Measurements from ENCODE around the gene DENND2A.
"Not testable (repeated sequence)": the region's sequence is repeated elsewhere in the genome, so short reads cannot be mapped to it uniquely, and the experiment has no call there.

The DENND2A gene

DNA sequence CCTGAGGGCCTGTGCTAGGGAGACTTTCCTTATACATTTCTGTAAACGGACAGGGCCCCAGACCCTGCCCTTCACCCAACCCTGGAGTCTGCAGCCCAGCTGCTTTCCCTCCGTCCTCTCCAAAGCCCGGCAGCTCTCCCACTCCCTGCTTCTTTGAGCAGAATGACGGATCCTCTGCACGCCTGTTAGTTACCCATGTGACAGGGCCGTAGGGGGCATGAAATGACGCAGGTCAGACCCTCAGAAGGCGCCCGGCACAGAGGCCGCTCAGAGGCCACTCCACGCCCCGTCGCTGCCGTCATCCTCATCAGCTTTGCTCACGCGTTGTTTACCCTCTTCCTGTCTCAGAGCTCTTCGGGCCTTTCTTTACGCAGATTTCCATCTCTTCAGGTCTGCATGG, 101.2 kb downstream of the DENND2A start:
- DNase-seq: no peak

DNA sequence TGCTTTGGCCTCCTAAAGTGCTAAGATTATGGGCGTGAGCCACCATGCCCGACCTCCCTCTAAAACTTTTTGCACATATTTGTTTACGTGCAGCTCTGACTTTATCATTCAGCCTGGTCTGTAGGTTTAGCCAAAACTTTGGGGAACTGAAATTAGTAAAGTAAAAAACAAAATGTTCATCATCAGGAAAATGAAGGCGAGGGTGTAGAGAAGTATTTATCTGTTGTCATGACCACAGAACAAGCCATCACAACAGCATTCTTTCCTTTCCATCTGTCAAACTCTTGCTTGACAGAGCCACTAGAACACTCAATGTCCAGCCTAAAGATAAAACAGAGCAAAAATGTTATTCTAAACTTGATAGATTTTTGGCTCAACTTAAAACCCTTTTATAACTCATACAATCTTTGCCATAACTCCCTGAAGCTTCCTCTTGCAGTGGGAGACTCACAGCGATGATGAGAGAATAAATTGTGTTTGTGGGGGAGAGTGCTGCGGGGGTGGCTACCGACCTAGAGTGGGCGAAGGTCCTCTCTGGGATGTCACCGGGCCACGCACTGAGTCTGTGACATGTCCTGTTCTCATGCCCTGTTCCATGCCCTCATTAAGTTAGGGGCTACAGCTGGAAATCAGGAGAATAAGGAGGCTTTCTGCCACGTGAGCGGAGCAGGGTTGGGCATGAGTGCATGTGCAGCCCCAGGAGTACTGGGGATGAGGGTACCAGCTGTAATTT, 102.7 kb downstream of the DENND2A start:
- no peak for DNase-seq

DNA sequence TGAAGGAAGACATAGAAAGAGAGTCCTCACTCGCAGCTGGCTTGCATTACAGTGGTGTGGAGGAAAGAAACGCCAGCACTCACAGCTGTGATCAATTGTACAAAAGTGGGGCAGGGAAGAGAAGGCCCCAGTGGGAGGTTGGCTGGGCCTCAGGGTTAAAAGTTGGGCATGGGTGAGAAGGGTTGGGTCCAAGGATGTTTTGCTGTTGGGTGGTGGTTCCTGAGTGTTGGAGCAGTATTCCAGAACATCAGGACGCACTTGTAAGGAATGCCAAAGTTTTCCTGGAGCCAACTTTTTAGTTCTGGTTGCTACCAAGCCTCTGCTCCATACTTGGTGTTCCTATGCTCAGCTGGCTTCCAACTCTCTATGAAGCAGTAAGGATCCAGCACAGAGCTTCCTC, 105.9 kb downstream of the DENND2A start:
- DNase-seq: no peak

DNA sequence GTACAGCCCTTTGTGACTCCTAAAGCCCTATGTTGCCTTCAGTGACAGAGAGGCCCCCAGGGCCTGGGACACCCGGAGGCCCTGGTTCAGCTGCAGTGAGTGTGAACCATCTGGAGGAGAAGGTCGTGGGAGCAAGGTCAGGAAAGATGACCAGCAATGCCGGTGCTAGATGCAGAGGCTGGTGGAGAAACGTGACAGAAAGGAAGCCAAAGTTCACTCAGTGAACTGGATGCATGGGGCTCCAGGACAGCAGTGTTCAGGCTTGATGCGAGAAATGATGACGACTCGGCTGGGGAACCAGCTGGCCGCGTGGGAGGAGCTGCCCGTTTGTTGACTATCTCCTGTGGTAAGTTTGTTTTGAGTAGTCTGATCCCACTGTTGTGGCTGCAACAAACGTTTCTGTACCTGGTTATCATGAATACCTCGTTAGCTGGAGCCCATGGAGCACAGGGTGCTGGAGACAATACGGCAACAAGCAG, 107.2 kb downstream of the DENND2A start:
- DNase-seq: no peak

DNA sequence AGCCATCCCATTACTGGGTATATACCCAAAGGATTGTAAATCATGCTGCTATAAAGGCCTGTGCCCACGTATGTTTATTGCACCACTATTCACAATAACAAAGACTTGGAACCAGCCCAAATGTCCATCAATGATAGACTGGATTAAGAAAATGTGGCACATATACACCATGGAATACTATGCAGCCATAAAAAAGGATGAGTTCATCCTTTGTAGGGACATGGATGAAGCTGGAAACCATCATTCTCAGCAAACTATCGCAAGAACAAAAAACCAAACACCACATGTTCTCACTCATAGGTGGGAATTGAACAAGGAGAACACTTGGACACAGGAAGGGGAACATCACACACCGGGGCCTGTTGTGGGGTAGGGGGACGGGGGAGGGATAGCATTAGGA, 111.2 kb downstream of the DENND2A start:
- not testable (repeated sequence) for DNase-seq

DNA sequence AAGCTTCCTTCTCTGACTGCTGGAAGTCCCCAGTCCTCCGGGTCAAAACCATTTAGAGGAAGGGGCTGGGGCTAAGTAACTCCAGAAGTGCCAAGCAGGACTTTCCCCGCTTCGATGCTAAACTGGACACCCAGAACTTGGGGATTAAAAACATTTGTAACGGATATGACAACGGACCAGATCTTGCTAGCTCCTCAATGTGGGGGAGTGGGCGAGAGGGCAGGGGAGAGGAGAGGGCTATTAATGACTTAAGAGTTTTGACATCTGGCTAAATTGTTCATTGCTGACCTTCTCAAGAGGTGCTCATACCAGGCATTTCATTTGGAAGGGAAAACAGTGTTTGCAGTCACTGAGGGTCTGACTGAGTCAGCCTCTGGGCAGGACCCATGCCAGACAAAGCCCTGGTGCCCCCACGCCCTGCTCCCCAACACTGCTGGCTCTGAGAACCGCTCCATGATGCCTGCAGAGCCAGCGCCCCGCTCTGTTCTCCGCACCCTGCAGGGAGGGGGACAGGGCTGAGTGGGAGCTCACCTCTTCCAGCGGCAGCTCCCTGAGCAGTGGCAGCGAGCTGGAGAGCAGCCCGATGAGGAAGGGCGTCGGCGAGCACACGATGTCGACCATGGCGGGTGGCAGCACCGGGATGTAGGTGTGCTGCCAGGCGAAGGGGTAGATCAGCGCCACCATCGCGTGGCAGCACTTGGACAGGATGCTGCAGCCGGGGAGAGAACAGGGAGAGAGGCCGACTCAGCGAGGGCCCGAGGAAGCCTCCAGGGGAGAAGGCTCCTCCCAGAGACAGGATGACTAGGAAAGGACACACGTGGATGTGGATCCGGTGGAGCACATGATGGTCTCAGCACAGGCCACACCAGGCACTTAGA, 113.6 kb downstream of the DENND2A start:
- no peak for DNase-seq

DNA sequence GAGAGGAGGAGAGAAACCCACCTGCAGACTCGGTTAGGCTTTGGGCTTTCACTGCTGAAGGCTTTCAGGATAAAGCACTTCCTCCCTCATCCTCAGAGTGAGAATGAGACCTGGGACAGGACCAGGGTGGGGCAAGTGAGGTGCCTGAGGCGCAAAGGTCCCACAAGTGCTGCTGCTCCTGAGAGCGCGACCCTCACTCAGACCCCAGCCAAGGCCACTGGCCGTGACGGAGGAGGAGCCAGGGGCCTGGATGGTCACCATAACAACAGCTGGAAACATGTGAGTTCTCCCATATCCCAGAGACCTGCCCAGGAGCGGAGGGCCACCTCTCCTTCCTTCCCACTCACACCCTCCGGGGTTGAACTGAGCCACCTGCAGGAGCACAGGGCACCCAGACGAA, 114.4 kb downstream of the DENND2A start:
- DNase-seq: no peak

DNA sequence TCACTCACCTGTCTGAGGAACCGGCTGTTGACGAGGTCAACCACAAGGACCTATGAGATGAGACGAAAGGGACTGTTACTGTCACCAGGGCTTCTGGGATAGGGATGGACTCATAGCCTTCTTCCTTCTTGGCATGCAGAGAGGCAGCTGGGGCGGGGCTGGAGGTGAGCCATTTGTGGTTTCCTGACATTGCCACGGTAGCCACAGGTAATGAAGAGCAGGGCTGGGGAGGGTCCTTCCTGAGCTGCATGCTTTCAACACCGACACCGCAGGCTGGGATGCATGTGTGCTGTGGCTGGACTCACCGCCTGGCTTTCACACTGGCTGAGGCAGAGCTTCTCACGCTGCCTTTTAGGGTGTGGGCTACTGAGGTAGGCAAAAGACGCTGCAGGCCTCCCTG, 114.9 kb downstream of the DENND2A start:
- DNase-seq: peak; percentile 84

DNA sequence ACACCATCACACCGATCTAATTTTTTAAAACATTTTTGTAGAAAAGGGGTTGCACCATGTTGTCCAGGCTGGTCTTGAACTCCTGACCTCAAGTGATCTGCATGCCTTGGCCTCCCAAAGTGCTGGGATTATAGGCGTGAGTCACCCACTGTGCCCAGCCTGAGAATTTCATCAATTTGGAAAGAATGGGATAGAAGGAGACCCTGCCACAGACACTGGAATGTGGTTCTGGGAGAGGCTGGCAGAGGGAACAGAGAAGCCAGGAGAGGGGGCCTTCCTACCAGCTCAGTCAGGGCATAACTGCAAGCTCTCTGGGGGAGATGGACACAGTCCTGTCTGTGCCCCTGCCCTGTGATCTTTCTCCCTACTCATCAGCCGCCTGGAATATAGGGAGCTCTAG, 119.2 kb downstream of the DENND2A start:
- DNase-seq: no peak

DNA sequence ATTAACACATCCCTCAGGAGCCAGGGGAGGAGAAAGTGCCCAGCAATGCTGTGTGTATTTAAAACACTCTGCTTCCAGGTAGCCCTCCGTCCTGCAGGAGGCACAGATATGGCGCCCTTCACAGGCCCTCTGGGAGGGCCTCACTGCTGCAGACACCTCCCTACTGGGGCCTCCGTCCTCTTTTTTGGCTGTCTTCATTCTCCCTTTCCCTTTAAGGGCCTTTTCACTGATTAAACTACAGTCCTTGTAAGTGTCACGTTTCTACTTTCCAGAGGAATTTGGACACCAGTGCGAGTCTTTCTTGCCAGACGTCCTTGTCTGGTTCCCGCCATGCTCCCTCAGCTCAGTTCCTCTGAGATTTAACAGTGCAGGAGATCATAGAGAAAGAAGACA, 121.6 kb downstream of the DENND2A start:
- DNase-seq: peak; percentile 73

DNA sequence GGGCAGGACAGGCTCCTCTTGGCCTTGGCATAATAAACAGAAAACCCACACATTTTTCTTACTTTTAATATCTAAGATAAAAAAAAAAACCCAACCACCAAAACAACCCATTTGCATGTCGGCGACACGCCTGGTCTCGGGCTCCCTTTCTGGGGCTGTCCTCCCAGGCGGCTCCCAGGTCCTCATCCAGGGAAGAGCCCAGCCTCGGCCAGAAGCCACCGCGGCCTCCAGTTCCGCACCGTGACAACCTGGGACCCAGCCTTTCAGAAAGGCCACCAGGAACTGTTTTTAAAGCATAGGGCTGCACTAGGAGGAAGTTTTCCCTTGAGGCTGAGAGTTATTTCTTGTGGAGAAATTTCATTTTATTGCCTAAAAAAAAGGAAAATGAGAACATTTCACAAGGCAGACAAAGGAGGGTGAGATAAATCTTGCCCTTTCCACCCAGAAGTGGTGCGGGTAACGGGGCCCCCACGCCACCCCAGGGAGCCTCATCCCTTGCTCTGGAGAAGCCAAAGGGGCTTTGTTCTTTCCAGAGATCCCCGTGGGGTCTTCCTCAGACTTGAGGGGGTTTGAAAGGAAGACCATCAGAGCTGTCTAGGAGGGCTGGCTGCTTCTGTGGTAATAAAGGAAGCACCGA, 122.1 kb downstream of the DENND2A start:
- no peak for DNase-seq

DNA sequence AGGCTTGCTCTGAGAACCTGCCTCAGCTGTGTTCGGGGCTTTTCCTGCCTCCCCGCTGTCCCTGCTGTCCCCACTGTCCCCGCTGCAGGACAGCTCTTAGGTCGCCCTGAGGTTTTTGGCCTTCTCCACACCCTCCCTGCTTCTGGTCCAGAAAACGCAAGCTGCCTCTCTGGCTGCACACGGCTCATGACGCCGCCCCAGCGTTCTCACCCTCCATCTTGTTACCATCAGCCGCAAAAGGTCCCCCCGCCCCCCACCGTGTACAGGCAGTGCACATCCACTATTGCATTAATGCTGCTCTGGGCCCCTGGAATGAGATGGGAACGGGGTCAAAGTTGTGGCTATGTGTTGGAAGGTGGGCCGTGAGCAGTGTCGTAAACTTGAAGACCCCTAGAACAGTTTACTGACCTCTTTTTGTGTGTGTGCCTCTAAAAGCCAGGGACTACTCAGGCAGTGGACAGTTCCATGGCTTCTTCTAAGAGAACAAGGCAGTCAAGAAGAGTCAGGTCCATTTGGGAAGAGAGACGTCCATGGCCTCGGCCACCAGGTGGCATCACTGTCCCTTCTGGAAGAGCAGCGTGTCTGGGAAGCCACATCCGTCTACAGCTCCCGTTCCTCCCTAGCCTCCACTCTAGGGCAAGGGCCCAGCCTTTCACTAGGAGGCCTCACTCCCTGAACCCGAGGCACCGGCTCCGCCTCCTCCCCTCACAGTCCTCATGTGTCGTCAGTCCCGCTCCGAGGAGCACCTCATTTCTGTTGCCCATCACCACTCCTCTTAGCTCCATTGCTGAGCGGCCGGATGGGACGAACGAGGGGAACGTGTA, 122.9 kb downstream of the DENND2A start:
- DNase-seq: peak; percentile 97

DNA sequence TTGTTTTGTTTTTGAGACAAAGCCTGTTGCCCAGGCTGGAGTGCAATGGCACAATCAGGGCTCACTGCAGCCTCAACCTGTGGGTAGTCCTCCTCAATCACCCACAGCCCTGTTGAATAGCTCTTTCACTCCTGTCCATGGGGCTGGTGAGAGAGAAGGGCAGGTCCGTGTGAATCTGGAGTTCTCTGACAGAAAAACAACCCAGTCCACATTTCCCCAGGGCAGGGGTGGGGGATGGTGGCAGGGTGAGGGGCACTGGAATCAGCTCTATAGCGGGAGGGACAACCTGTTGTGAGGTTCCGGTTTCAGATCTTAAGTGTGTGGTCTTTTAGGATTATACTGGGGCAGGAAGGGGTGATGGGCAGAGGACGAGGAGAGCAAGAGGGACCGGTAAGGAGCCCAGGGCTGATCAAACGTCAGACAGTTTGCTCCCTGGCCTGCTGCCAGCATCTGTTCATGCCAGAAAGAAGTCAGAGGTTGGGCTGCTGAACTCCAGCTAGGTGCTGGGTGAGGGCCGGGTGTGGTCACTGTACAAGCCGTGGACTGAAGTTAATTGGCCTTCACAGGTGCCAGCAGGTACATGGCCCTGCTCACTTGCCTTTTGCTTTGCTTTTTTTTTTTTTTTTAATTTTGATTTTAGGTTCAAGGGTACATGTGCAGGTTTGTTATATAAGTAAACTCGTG, 128.2 kb downstream of the DENND2A start:
- DNase-seq: no peak

DNA sequence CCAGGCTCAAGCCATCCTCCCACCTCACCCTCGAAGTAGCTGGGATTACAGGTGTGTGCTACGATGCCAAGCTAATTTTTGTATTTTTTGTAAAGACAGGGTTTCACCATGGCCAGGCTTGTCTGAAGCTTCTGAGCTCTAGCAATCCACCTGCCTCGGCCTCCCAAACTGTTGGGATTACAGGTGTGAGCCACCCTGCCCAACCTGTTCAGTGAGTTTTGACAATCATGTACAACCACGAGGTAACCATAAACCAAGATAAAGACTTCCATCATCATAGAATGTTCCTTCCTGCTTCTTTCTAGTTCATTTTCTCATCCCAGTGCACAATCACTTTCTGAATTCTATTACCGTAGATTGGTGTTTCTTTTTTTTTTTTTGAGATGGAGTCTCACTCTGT, 130.8 kb downstream of the DENND2A start:
- DNase-seq: no peak

DNA sequence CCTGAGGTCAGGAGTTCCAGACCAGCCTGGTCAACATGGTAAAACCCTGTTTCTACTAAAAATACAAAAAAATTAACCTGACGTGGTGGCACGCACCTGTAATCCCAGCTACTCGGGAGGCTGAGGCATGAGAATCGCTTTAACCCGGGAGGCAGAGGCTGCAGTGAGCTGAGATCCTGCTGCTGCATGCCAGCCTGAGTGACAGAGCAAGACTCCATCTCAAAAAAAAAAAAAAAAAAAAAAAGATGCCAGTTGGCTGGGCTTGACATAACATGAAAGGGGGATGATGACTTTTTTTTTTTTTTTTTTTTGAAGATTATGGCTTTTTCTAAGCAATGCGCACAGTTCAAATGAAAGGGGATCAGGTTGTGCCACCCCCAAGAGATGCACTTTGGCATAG, 133.1 kb downstream of the DENND2A start:
- DNase-seq: not testable (repeated sequence)

DNA sequence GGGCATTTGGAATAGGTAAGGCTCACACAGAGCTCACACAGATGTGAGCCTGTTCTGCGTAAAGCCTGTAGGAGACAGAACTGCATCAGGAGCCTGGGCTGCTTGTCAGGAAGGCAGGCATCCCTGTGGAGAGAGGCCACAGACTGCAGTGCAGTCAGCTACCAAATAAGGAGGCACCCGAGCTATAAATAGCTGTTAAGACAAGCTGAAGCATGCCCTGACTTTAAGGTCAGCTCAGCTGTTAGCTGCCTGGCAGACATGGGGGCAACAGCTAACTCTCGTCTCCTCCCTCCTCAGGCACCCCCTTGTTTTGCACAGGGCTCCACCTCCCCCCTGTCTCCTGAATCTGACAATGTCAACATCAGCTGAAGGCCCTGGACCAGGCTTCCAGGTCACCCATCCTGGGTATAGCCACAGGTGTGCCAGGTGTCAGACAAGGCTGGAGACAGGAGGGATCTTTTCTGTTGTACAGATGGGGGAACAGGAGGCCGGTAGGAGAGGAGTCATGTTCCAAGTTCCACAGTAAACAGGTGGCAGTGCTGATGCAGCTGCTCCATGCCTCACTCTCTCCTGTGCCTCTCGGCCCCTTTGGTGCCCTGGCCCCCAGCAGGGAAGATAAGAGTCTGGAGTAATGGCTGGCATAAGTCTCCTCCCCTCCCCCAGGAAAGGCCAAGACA, 133.7 kb downstream of the DENND2A start:
- DNase-seq: peak; percentile 87

DNA sequence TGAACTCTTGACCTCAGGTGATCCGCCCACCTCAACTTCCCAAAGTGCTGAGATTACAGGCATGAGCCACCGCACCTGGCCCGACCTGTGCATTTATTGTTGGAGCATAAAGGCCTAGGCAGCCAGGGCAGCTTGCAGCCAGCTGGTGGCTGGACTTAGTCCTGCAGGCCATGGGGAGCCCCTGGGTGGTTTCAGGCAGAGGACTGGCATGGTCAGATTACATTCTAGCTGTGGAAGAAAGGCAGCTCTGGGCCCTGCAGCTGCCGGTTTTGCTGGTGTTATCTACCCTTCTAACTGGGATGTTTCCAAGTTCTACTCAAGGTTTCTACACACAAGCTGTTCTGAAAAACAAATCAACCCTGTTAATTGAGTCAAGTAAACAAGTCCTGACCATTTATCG, 138.6 kb downstream of the DENND2A start:
- no peak for DNase-seq

DNA sequence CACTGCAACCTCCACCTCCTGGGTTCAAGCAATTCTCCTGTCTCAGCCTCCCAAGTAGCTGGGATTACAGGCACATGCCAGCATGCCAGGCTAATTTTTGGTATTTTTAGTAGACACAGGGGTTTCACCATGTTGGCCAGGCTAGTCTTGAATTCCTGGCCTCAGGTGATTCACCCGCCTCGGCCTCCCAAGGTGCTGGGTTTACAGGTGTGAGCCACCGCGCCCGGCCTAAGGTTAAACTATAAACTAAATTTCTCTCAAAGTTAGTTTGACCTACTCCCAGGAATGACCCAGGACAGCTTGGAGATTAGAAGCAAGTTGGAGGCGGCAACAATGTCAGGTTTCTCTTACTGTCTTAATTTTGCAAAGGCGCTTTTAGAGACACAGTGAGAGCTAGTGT, 142.8 kb downstream of the DENND2A start:
- DNase-seq: not testable (repeated sequence)

DNA sequence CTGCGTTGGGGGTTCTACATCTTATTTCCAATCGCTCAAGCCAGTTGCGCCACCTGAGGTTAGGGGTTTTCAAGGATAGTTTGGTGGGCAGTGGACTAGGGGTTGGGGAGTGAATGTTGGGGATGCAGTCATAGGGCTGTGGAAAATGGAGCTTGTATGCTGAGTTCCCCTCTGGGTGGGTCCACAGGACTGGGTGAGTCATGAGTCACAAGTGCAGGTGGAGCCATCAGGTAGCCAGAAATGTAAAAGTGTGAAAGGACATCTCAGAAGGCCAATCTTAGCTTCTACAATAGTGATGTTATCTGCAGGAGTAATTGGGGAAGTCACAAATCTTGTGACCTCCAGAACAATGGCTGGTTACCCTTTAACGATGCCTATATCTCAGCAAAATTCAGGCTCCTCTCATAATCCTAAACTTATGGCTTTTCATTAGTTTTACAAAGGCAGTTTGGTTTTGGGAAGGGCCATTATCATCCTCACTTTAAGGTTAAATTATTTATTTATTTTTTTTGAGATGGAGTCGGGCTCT, 143.3 kb downstream of the DENND2A start:
- DNase-seq: peak; percentile 58

DNA sequence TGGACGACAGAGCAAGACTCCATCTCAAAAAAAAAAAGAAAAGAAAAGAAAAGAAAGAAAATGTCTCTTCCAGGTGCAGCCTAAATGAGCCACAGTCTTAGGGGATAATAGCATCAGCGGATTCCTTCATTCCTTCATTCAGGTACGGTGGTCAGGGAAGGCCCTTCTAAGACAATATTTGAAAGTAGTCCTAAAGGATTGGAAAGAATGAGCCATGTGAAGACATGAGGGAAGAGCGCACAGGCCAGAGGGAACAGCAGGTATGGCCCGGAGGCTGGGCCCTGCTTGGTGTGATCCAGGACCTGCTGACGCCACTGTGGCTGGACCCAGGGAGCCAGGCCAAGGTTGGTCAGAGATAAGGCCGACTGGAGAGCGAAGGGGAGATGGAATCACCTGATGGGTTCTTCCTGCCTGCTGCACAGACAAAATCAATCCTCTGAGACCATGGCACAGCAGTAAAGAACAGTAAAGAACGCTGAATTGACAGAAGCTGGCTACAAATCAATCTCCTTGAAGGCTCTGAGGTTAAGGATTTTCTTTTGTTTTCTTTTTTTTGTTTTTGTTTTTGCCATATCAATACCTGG, 145.0 kb downstream of the DENND2A start:
- DNase-seq: no peak

DNA sequence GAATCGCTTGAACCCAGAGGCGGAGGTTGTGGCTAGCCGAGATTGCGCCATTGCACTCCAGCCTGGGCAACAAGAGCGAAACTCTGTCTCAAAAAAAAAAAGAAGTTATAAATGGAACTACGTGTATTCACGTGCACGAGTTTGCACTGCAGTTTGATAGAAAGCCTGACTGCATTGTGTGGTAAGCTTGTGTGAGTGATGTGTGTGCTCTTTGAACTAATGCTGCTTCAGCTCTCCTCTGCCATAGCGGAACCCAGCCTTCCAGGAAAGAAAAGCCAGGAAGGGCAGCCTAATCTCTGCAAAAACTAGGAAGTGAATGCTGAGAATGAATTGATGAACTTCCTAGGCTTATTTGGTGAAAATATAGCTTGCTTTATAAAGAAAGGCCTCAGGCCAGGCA, 145.7 kb downstream of the DENND2A start:
- no peak for DNase-seq

Data from islet precursor cell (in vitro differentiated cells).